Skin of body (tissue), 2 donors: Measurements from ENCODE around the gene GPC1. TPM values are rescaled to one million over a fixed set of nuclear protein-coding genes. Genes with fewer than 3 reads are reported as not detected.

Experiments used
- DNase-seq: peaks from one replicate; lab custom pipeline; 2025; lab: John Stamatoyannopoulos, UW
- total RNA-seq: library from RNA; depleted of rRNA; stranded (reverse); fragments of >200 nt; gene quantifications from one replicate; pipeline ENCODE4 v1.2.3, GENCODE V29; 2014

The GPC1 gene
- total RNA-seq, 1 donor from 2014 or later = 25.4 TPM

- DNase-seq = no peak
Observed at GRCh38 chr2:240412975-240413812, 22.3 kb upstream of the GPC1 start.

- no peak for DNase-seq
Observed at GRCh38 chr2:240413813-240414429, 21.5 kb upstream of the GPC1 start.

DNA sequence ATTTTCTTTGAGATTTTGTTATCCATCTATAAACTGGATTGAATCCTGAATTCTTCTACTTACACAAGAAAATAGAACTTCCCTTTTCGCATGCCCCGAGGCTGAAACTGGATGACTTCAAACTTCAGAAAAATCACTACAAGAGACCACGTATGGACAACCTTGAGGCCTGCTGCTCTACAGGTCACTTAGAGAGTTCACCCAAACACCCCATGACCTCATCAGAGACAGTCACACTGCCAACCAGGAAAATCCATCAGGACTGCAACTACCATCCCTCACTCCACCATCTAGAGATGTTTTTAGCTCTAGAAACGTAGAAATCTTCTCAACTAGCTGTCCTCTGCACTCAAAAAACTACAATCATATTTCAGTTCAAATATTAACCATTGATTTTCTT lies 18.6 kb upstream of the GPC1 start:
- no peak for DNase-seq

GRCh38 chr2:240418311-240418710 lies 17.2 kb upstream of the GPC1 start:
- no peak for DNase-seq

DNA sequence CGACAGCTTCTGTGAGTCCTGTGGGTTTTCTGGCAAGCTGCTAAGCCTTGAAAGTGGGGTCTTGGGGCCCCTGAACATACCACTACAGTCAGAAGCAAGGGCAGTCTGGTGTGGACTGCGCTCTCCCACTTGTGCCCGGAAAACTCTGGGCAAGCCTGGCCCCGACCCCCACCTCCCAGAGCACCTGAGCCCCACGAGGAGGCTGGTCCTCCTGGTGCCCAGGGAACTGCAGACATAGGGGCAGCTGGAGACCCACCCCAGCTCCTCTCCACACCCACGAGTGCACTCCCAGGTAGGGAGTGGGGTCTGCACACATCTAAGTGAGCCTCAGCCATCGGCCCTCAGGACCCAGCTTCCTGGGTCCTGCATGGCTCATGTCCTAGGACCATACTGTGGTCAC lies 16.2 kb upstream of the GPC1 start:
- DNase-seq = no peak

DNA sequence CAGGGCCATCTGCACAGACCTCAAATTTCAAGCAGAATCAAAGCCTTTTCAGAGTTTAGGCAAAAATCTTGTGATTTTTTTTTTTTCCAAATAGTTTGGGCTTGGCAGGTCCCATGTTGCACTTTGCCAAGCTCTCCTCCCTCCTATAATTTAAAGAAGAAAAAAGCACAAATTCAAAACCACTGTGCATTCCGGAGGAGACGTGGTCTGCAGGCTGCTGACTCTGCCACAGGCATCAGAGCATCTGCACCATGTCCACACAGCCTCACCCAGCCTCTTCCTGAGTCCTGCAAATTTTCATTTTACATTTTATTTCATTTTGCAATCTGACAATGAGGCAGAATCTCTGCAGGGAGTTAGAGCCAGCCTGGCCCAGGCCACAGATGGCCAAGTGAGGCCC lies 15.7 kb upstream of the GPC1 start:
- DNase-seq = no peak

DNA sequence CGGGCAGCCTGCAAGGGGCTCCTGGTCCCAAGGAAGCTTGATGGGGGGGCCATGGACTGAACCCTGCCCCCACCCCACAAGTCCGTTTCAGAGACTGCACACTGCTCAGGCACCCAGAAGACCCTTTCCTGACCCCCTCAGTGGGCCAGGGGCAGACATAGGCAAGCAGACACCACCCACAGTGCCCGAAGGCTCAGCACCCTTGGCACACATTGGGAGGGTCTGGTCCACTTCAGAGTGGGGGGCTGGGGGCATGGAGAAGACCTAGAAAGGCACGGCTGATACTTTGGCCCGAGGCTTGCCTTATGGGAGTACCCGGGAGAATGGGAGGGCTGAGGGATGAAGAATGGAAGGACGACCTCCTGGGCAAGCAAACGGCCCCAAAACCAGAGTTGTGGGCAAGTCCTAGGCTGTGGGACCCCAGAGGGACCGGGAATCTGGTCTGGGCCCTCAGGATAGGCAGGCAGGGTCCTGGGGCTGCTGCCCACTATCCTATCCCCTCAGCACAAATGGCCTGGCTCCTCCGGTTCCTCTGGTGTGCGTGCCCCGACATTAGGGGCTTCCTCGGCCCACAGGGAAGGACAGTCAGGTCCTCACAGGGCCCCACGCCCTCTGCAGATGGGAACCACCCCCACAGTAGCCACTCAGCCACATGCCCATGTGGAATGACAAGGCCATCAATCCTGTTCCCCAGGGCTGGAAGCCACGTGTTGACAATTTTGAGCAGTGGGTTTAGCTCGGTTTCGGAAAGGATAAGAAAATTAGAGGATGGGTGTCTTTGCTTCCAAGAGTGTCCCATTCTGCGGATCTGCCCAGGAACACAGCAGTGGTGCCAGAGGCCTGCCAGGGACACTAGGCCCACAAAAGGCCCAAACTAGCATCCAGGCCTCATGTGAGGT lies 15.0 kb upstream of the GPC1 start:
- DNase-seq = no peak

DNA sequence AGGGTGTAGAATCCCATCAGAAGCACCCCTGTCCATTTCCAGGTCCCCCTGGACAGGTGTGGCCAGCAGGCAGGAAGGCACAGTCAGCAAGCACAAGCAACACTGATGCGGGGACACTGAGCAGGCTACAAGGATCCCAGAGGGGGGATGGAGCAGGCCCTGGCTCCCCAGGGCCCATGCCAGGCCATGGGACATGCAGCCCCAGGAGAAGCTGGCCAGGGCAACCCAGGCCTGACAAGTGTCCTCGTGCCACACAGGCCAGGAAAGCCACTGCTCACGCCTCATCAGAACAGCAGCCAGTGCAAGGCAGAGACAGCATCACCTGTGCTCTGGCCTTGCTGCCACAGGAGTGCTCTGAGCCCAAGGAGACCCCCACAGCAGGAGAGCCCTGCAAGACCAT lies 14.1 kb upstream of the GPC1 start:
- no peak for DNase-seq

- DNase-seq = no peak
Observed at GRCh38 chr2:240422658-240423329, 12.7 kb upstream of the GPC1 start.

GRCh38 chr2:240423788-240424191 lies 11.7 kb upstream of the GPC1 start:
- DNase-seq = no peak

DNA sequence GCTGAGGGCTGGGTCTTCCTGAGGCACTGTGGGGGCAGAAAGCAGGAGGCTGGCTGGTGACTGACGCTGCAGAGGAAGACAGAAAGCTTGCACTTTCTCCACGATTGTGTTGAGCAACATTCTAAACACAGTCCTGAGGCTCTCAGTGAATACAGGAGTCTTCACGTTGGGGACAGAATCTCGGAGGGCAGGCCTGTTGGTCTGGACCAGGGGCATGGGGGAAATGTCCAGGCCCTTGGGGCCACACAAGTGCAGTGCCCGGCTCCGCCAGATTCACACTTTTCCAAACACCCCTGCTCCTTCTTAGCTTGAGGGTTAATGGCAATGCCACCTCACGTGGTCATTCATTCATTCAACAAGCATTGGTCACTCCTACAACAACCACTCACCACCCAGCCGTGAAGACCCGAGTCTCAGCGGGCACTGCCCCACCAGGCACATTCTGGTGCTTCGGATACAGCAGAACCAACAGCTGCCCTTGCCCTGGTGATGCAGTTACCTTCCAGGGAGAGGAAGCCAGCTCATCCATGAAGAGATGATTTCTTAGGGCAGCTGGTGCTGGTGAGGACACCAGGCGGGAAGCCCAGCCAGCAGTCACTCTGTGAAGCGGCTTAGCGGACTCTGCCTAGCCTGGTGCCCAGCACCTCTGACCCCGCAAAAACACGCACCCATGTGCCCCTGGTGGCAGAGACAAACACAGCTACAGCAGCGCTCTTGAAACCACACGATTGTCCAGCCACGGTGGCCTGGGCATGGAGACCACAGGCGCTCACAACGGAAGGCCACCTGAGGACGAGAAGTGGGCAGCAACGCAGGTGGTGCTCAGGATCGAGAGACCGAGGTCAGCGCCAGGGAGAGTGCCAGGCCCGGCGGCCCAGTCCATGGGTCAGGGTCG lies 10.9 kb upstream of the GPC1 start:
- DNase-seq = no peak

DNA sequence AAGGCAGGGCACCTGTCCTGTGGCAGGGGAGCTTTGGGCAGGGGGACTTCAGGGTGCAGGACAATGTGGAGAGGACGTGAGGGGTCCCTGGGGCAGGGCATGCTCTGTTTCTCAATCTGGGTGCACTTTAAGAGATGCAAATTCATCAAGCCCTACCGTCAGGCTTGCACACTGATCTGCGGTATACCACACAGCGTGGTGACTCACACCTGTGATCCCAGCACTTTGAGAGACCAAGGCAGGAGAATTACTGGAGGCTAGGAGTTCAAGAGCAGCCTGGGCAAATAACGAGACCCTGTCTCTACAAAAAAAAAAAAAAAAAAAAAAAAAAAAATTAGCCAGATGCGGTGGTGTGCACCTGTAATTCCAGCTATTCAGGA lies 10.2 kb upstream of the GPC1 start:
- DNase-seq = no peak

DNA sequence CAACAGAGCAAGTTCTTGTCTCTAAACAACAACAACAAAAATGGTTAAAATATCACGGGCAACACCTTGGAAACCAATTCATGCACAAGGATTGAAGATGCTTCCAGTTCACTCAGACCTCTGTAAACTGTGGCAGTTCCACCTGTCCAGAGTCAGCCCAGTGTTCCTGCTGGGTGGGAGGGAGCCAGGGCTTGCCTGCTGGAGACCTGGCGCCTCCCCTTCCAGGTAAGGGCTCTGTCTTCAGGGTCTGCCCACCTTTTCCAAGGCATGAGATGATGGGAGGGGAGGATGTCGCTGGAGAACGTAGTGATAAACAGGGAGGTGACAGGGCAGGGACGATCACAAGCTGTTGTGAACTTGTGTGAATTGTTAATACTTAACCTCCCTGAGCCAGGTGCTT lies 9.8 kb upstream of the GPC1 start:
- no peak for DNase-seq

- DNase-seq = no peak
Observed at GRCh38 chr2:240426845-240427721, 8.4 kb upstream of the GPC1 start.

DNA sequence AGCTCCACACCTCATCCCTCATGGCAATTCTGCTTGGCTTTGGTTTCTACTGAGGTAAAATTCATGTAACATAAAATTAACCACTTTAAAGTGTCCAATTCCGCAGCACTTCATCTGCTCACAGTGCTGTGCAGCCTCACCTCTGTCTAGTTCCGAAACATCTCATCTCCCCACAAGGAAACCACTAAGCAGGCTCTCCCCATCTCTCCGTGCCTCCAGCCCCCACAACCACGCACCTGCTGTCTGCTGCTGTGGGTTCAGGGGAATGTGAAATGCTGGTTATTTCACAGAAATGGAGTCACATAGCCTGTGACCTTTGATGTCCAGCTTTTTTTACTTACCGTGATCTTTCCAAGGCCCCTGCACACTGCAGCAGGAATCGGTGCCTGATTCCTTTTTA lies 7.7 kb upstream of the GPC1 start:
- no peak for DNase-seq

DNA sequence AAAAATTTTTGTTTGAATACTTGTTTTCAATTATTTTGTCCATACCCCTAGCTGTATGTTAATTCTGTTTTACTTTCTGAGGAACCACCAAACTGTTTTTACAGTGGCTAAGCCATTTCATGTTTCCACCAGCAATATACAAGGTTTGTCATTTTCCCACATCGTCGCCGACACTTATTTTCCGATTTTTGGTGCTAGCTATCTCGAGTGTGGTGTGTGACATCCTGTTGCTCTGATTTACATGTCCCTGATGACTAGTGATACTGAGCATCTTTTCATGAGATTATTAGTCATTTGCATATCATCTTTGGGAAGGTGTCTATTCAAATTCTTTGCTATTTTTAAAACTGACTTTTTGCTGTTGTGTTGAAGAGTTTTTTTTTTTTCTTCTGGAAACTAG lies 7.2 kb upstream of the GPC1 start:
- no peak for DNase-seq

- DNase-seq = no peak
Observed at GRCh38 chr2:240429341-240429871, 6.1 kb upstream of the GPC1 start.

- DNase-seq = no peak
Observed at GRCh38 chr2:240429872-240430491, 5.5 kb upstream of the GPC1 start.

- DNase-seq = no peak
Observed at GRCh38 chr2:240430595-240430994, 4.9 kb upstream of the GPC1 start.
